Heart left ventricle (tissue), 16 donors: ENCODE measurements around the gene PTPRN2. TPM values are rescaled to one million over a fixed set of nuclear protein-coding genes. Genes with fewer than 3 reads are reported as not detected.

Experiments
- ATAC-seq, 4 donors: fragments of 200-7000 bp; cut with Tn5 transposase; one replicate each; pipeline ENCODE4 v1.9.1; 2020 to 2022; ENCODE audit warnings: moderate library complexity in 4 of 4, mild to moderate bottlenecking in 3 of 4, moderate number of reproducible peaks in 1 of 4
- DNase-seq, 5 donors: peaks; one replicate each; pipeline ENCODE4 v3.0.0-alpha.2; 2020
- H3K27ac ChIP-seq, 12 donors: fragments of 200-600 bp; sonication (generic) in 4 of 12; one replicate each; pipeline versions ENCODE4 v1.5.0 to v1.8.0; 2016 to 2022; ENCODE audit warnings: mild to moderate bottlenecking in 2 of 12
- H3K27me3 ChIP-seq, 9 donors: fragments of 200-600 bp; sonication (generic) in 2 of 9; one replicate each; pipeline versions ENCODE4 v1.5.1 to v1.8.0; 2016 to 2022; ENCODE audit warnings: mild to moderate bottlenecking in 3 of 9
- H3K36me3 ChIP-seq, 9 donors: fragments of 200-600 bp; sonication (generic) in 2 of 9; one replicate each; pipeline versions ENCODE4 v1.5.0 to v1.8.0; 2018 to 2022; ENCODE audit warnings: mild to moderate bottlenecking in 2 of 9
- H3K4me1 ChIP-seq, 12 donors: fragments of 200-600 bp; sonication (generic) in 4 of 12; one replicate each; pipeline versions ENCODE4 v1.5.0 to v1.8.0; 2016 to 2022; ENCODE audit warnings: mild to moderate bottlenecking in 3 of 12
- H3K4me3 ChIP-seq, 12 donors: fragments of 200-600 bp; sonication (generic) in 4 of 12; one replicate each; pipeline versions ENCODE4 v1.5.0 to v1.8.0; 2017 to 2022; ENCODE audit warnings: mild to moderate bottlenecking in 9 of 12, moderate library complexity in 4 of 12
- H3K9me3 ChIP-seq, 12 donors: fragments of 200-600 bp; sonication (generic) in 4 of 12; one replicate each; pipeline versions ENCODE4 v1.5.0 to v1.8.0; 2016 to 2022; ENCODE audit warnings: mild to moderate bottlenecking in 1 of 12
- CTCF ChIP-seq, 12 donors: fragments of 200-600 bp; sonication (generic) in 4 of 12; IDR thresholded peaks; one replicate each; pipeline versions ENCODE4 v1.5.0 to v1.8.0; 2018 to 2022; ENCODE audit warnings: antibody characterized with exemption in 12 of 12, mild to moderate bottlenecking in 5 of 12
- POLR2A ChIP-seq, 2 donors: fragments of 450-650 bp; IDR thresholded peaks; one replicate each; pipeline ENCODE4 v1.6.1; 2017; ENCODE audit warnings: antibody characterized with exemption in 2 of 2, mild to moderate bottlenecking in 2 of 2, moderate library complexity in 2 of 2
- WGBS, 4 donors: extraction: QIAGEN DNeasy Blood & Tissue Kit in 2 of 4; methylation state at CpG; one replicate each; pipeline versions ENCODE4 v1.1.5 to v1.1.7; 2013 to 2018; 5-methylcytosine and 5-hydroxymethylcytosine counted together
- intact Hi-C, 10 donors: fragments of 100-400 bp; cut with DNase I; formaldehyde crosslinking; loops; one replicate each; pipeline versions ENCODE4 v1.11.1 to v1.14.2; 2022
- polyA plus RNA-seq, 2 donors: library from polyadenylated mRNA; stranded (reverse); fragments of 200-250 nt; gene quantifications; one replicate each; pipeline ENCODE4 v1.2.3, GENCODE V29; 2013
- total RNA-seq, 9 donors: library from RNA; depleted of rRNA in 2 of 9; stranded (reverse); fragments of >200 nt in 2 of 9; fragmentation: NEBNext Ultra II Directional in 3 of 9; extraction: Animal tissue kit (Norgen Biotek cat#: 25700) in 3 of 9; gene quantifications; one replicate each; pipeline versions ENCODE4 v1.1.0 to v1.2.4, GENCODE V29; 2016 to 2023
- donor health status: ischemic (EF 13 %, LVEDD 7.1; RV severe dilation, severe dysfunction).
- donor health status: healthy with polysubstance abuse.
- donor health status: DM: no; HTN: yes; CAD: no.
- donor health status: DM: no; HTN: no; CAD: no.
- donor health status: ischemic (EF 25% LVEDD 6.9; RV normal size, moderate dysfunction).
- donor health status: ischemic (EF 25% LVEDD 5.7; RV mildly dilated, moderate dysfunction).
- donor health status: healthy.
- donor health status: DM: yes; HTN: yes; CAD: no.
- donor health status: ischemic (EF 35%, LVEDD 5.7; RV mildly dilated, moderate dysfunction).
- donor health status: nonischemic (EF 11% LVEDD 7.7; RV severe dilation, severe dysfunction).
- donor health status: DM: yes; HTN: yes; CAD: no.
- donor health status: PGD.
- donor health status: ischemic (EF 29% LVEDD 5.4; RV normal size, mild dysfunction).
- donor health status: nonischemic (EF 23%, LVEDD 6.1; RV moderate dilation, normal function).

The PTPRN2 gene
- total and polyA plus RNA-seq, 11 donors: 0.61 to 2.3 (median 1.3) TPM

DNA sequence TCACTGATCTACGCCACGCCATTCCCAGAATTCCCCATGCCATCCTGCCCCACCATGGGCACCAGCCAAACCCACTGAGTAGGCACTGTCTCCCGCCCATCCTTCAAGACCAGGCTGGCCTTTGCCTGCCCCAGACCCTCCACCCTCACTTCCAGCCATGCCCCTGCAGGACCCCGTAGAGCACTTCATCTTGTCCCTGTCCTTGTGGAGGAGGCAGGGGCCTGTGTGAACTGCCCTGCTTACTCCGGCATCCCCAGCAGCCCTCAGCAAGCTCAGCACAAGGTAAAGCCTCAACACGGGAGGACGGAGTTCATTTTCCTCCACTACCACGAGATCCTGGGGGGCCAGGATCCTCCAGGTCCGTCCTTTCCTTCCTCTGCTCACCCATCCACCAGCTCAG lies 577.7 kb downstream of the PTPRN2 start:
- TF ChIP-seq POLR2A (IDR thresholded peaks at IDR 0.05): no peak
- no peak for TF ChIP-seq CTCF (IDR thresholded peaks at IDR 0.05)
- H3K36me3 ChIP-seq: no peaks in the 10 kb centered on the region
- H3K27me3 ChIP-seq: peaks cover 0 to 39% (median 0%) of the 10 kb centered on the region in 9 donors
- ATAC-seq (no peak), DNase-seq (peak in 1 of 5 donors; percentile 10)
- H3K4me1 ChIP-seq: peaks cover 0 to 1% (median 0%) of the 10 kb centered on the region in 12 donors
- no peak overlapping the region for H3K4me3 ChIP-seq
- H3K9me3 ChIP-seq: no peaks in the 10 kb centered on the region
- 58 to 65% (median 61%) methylated on average over 9 of the region's 9 CpGs for WGBS, 4 donors
- no peak overlapping the region for H3K27ac ChIP-seq
- intact Hi-C loops: loop anchor here in 1 of 10 donors (10.0 kb wide), 1 partner anchor 315 kb away; no protein-coding TSS in a partner anchor

DNA sequence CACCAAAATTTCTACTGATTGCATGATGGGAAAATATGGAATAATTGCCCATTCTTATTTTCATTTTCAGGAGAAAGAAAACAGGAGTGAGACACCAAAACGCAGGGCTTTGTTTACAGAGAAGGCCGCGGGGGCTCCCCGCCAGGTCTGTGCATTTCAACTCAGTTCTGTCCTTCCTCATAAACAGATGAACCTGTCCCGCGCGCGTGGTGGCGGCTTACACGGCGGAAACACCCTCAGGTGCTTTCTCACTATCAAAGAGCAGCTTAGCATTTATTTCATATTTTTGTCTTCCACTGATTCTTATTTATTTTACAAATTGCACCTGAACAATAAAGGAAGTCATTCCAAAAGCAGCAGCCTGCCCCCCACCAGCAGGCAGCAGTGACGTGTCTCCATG lies 579.4 kb downstream of the PTPRN2 start:
- H3K36me3 ChIP-seq: no peaks in the 10 kb centered on the region
- H3K27ac ChIP-seq: no peak overlapping the region
- TF ChIP-seq CTCF (IDR thresholded peaks at IDR 0.05) (no peak), POLR2A (IDR thresholded peaks at IDR 0.05) (no peak)
- DNase-seq (peak in 1 of 5 donors; percentile 37), ATAC-seq (no peak)
- intact Hi-C loops: no loop called here
- H3K4me3 ChIP-seq: no peak overlapping the region
- WGBS, 4 donors: 78 to 84% (median 80%) methylated on average over 12 of the region's 12 CpGs
- peaks cover 0 to 9% (median 4%) of the 10 kb centered on the region in 12 donors for H3K4me1 ChIP-seq
- no peaks in the 10 kb centered on the region for H3K9me3 ChIP-seq
- H3K27me3 ChIP-seq: peaks cover 0 to 37% (median 0%) of the 10 kb centered on the region in 9 donors

- Histone ChIP-seq H3K27ac (no peak overlapping the region), H3K9me3 (no peaks in the 10 kb centered on the region), H3K36me3 (no peaks in the 10 kb centered on the region), H3K4me3 (no peak overlapping the region), H3K4me1 (peaks cover 0 to 9% (median 4%) of the 10 kb centered on the region in 12 donors), H3K27me3 (peaks cover 0 to 32% (median 0%) of the 10 kb centered on the region in 9 donors)
- DNase-seq (peak in 1 of 5 donors; percentile 14), ATAC-seq (peak in 1 of 4 donors; percentile 38)
- TF ChIP-seq POLR2A (IDR thresholded peaks at IDR 0.05) (no peak), CTCF (IDR thresholded peaks at IDR 0.05) (no peak)
- 65 to 88% (median 71%) methylated on average over 5 of the region's 5 CpGs for WGBS, 4 donors
- intact Hi-C loops: no loop called here
Measured at GRCh38 chr7:158007697-158008257, 579.8 kb downstream of the PTPRN2 start.

DNA sequence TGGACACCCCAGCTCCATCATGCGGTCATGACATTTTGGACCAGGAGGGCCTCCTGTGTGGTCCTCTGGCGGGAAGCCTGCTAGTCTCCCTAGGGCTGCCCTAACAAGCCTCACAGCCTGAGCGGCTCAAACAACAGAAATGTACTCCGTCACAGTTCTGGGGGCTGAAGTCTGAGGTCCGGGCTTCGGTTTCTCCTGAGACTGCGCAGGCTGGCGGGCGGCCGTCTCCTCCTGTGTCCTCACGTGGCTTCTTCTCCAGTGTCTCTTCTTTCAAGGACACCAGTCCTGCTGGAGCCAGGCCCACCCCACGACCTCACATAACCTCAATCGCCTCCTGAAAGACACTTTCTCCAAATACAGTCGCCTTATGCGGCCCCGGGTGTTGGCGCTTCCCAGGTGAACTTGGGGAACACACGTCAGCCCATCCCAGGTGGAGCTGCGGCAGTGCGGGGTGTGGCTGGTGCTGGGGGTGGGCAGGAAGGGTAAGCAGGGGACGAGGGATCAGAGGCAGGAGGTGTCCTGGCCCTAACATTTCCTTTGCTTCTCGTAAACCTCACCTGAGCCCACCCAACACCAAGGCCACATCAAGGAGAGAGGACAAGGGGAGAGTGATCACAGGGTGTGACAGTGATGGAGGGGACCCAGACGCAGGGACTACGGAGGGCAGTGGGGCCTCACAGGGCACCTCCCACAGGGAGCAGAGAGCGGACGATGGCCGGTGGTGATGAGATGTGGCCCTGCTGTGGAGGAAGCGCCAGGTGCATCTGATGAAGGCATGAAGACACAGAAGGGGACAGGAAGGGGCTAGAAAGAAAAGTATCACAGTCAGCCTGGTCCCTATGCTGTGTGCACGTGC lies 580.6 kb downstream of the PTPRN2 start:
- Histone ChIP-seq H3K4me3 (no peak overlapping the region), H3K36me3 (no peaks in the 10 kb centered on the region), H3K9me3 (no peaks in the 10 kb centered on the region), H3K4me1 (peaks cover 0 to 9% (median 4%) of the 10 kb centered on the region in 12 donors), H3K27me3 (peaks cover 0 to 28% (median 0%) of the 10 kb centered on the region in 9 donors), H3K27ac (no peak overlapping the region)
- 83 to 87% (median 83%) methylated on average over 28 to 29 of the region's 29 CpGs for WGBS, 4 donors
- peak in 1 of 4 donors; percentile 14 for ATAC-seq
- intact Hi-C loops: no loop called here
- peak in 1 of 5 donors; percentile 33 for DNase-seq
- TF ChIP-seq CTCF (IDR thresholded peaks at IDR 0.05): no peak
- TF ChIP-seq POLR2A (IDR thresholded peaks at IDR 0.05): no peak
